GM12878 (cell line): Measurements from ENCODE around the gene FPGS. TPM values are rescaled to one million over a fixed set of nuclear protein-coding genes. Genes with fewer than 3 reads are reported as not detected.

ENCODE experiments used
- ATAC-seq: fragments of 200-7000 bp; cut with Tn5 transposase; 3 replicates; pipeline ENCODE4 v1.9.1; 2020; ENCODE audit warnings: mild to moderate bottlenecking, moderate library complexity
- BruUV-seq: library from RNA; stranded (reverse); fragments of 400-500 nt; replicated peaks from 2 replicates; lab custom pipeline; 2021; lab: Mats Ljungman, UMichigan
- CTCF ChIA-PET: fragments of 300-600 bp; sonication (Branson Sonifier 250); formaldehyde crosslinking; extraction: SDS; loops from one replicate; lab custom pipeline; 2021; ENCODE audit warnings: inconsistent platforms; lab: Yijun Ruan, JAX
- POLR2A ChIA-PET: fragments of 350-600 bp; formaldehyde crosslinking; extraction: SDS; loops from one replicate; lab custom pipeline; 2021; ENCODE audit warnings: inconsistent platforms; lab: Charles Lee
- RAD21 ChIA-PET: fragments of 300-600 bp; sonication (Branson Sonifier 250); formaldehyde crosslinking; loops from one replicate; lab custom pipeline; 2023; ENCODE audit warnings: antibody characterized with exemption; ENCODE audit not compliant: unreplicated experiment; lab: Charles Lee
- SMC1A ChIA-PET: fragments of 300-600 bp; sonication (Branson Sonifier 250); formaldehyde crosslinking; loops from one replicate; lab custom pipeline; 2023; ENCODE audit not compliant: unreplicated experiment, uncharacterized antibody; lab: Charles Lee
- DNase-seq: peaks from one replicate; pipeline ENCODE4 v3.0.0-alpha.2; 2011; ENCODE audit warnings: low read depth, low spot score
- FAIRE-seq: peaks from 3 replicates; lab custom pipeline; 2011; peaks lifted over from hg19 to GRCh38; lab: Jason Lieb, UNC
- H2AFZ ChIP-seq: 2 replicates; pipeline ENCODE4 v1.6.0; 2011; ENCODE audit warnings: low read depth, low read length, control low read depth; ENCODE audit not compliant: control insufficient read depth
- H3K27ac ChIP-seq: 2 replicates; pipeline ENCODE4 v1.5.1; 2011; ENCODE audit warnings: control low read depth; ENCODE audit not compliant: control insufficient read depth, insufficient read depth
- H3K27me3 ChIP-seq, 2 experiments: replicated peaks in 1 of 2; 2 replicates each; pipeline versions ENCODE4 v1.6.0 to v1.6.1; 2011; ENCODE audit warnings: low read length in 1 of 2; ENCODE audit not compliant: control insufficient read depth in 2 of 2, insufficient read depth in 2 of 2
- H3K36me3 ChIP-seq, 2 experiments: 2 replicates each; pipeline ENCODE4 v1.5.1; 2011; ENCODE audit warnings: low read length in 1 of 2; ENCODE audit not compliant: control insufficient read depth in 2 of 2, insufficient read depth in 2 of 2
- H3K4me1 ChIP-seq: 2 replicates; pipeline ENCODE4 v1.6.1; 2011; ENCODE audit warnings: mild to moderate bottlenecking, low read length, moderate library complexity, mixed read lengths; ENCODE audit not compliant: control insufficient read depth, insufficient read depth
- H3K4me2 ChIP-seq: 2 replicates; pipeline ENCODE4 v1.6.0; 2011; ENCODE audit warnings: control low read depth; ENCODE audit not compliant: control insufficient read depth, insufficient read depth
- H3K4me3 ChIP-seq: fragments of 200-600 bp; sonication (generic); 2 replicates; pipeline ENCODE4 v1.5.1; 2016
- H3K79me2 ChIP-seq: 2 replicates; pipeline ENCODE4 v1.6.0; 2011; ENCODE audit warnings: low read length; ENCODE audit not compliant: control insufficient read depth, insufficient read depth
- H3K9ac ChIP-seq: 2 replicates; pipeline ENCODE4 v1.8.0; 2011; ENCODE audit warnings: low read length, control low read depth, mixed read lengths; ENCODE audit not compliant: control insufficient read depth, insufficient read depth
- H3K9me3 ChIP-seq: replicated peaks from 3 replicates; pipeline ENCODE4 v1.5.1; 2011; ENCODE audit warnings: mild to moderate bottlenecking, low read length; ENCODE audit not compliant: control insufficient read depth, insufficient read depth
- H4K20me1 ChIP-seq: 2 replicates; pipeline ENCODE4 v1.6.0; 2011; ENCODE audit not compliant: control insufficient read depth, insufficient read depth
- POLR2A ChIP-seq: IDR thresholded peaks from 2 replicates; pipeline ENCODE4 v1.6.1; 2011; ENCODE audit warnings: low read depth, mild to moderate bottlenecking, low read length
- ZNF687 ChIP-seq: fragments of 450-650 bp; IDR thresholded peaks from 2 replicates; pipeline ENCODE4 v1.6.1; 2017; ENCODE audit warnings: mild to moderate bottlenecking, moderate library complexity
- WGBS: methylation state at CpG from one replicate; pipeline ENCODE4 v1.1.6; 2016; ENCODE audit warnings: low lambda C conversion rate; ENCODE audit not compliant: insufficient replicate concordance, insufficient coverage; ENCODE audit errors: missing lambda C conversion rate; 5-methylcytosine and 5-hydroxymethylcytosine counted together
- in situ Hi-C: fragments of 300-500 bp; cut with MboI; formaldehyde crosslinking; loops from 9 replicates; pipeline ENCODE4 v1.14.3; 2018; ENCODE audit warnings: mixed read lengths
- intact Hi-C: fragments of 100-400 bp; cut with micrococcal nuclease; formaldehyde crosslinking; loops from one replicate; pipeline ENCODE4 v1.14.2; 2022; ENCODE audit not compliant: unreplicated experiment
- polyA plus RNA-seq, 11 experiments: library from polyadenylated mRNA; depleted of rRNA in 4 of 11; unstranded in 6 of 11; stranded (reverse) in 5 of 11; fragments of >200 nt; fragmentation: Nextera tagmentation in 4 of 11; fragmentation: Illumina TruSeq in 1 of 11; extraction: Ambion mirVana in 4 of 11; extraction: Trizol in 1 of 11; gene quantifications; 1 replicate in 1 of 11; 2 replicates in 10 of 11; pipeline versions ENCODE4 v1.2.1 to v1.2.3, GENCODE V29; 2011 to 2016; ENCODE audit warnings: inconsistent platforms in 2 of 11, missing spikeins in 2 of 11, low read depth in 1 of 11
- total RNA-seq, 4 experiments: library from RNA; depleted of rRNA in 3 of 4; stranded (reverse); fragments of >200 nt in 3 of 4; fragmentation: Illumina TruSeq in 1 of 4; extraction: Trizol in 1 of 4; gene quantifications; 2 replicates each; pipeline versions ENCODE4 v1.2.1 to v1.2.3, GENCODE V29; 2013 to 2021

Gene FPGS
- total and polyA plus RNA-seq, 10 of the 15 experiments (the other 5 are each of a cell fraction or from before 2014, with no cell fraction given): 1.2 to 127 (median 80.4) TPM

- FAIRE-seq (no peak), DNase-seq (no peak)
- CTCF ChIA-PET: interaction anchor here (0.9 kb wide), 1 partner anchor 125 kb away, joined by 3 read pairs; no protein-coding TSS in a partner anchor
- POLR2A ChIA-PET: no interaction called here
- H3K4me3 ChIP-seq: no peak overlapping the region
- H3K9me3 ChIP-seq: no peaks in the 10 kb centered on the region
- H3K9ac ChIP-seq: no peak overlapping the region
- 89% methylated on average over 9 of the region's 9 CpGs for WGBS
- H3K27me3 ChIP-seq: no peaks in the 10 kb centered on the region
- in situ Hi-C loops: no loop called here
- peaks cover 15% of the 10 kb centered on the region for H4K20me1 ChIP-seq
- peaks cover 34% of the 10 kb centered on the region for H3K79me2 ChIP-seq
- RAD21 ChIA-PET: no interaction called here
- peaks cover 28 to 39% of the 10 kb centered on the region in 2 experiments for H3K36me3 ChIP-seq
- H3K4me2 ChIP-seq: no peak overlapping the region
- BruUV-seq: no TSS peak
- 0 out of 2 replicates have a peak, but pooled peaks have one; percentile 43 for TF ChIP-seq POLR2A
- TF ChIP-seq ZNF687: no peak
- TF ChIP-seq, all 136 proteins: peak for 1
- Histone ChIP-seq H2AFZ (no peak overlapping the region), H3K27ac (no peak overlapping the region), H3K4me1 (peaks cover 10% of the 10 kb centered on the region; the same call in 1 of the 2 replicates)
- ATAC-seq: no peak
- SMC1A ChIA-PET: interaction anchor here (1.7 kb wide), 1 partner anchor 15 kb away, joined by 3 read pairs; no protein-coding TSS in a partner anchor
- intact Hi-C loops: no loop called here
Measured at GRCh38 chr9:127790094-127790855, 12.4 kb upstream of the FPGS start.
